Dedifferentiated amniotic fluid mesenchymal stem cell (primary cell): ENCODE data around the gene IL1RL1.

Experiments
- DNase-seq: peaks from one replicate; pipeline ENCODE4 v3.0.0-alpha.2; 2016; ENCODE audit errors: extremely low spot score

The IL1RL1 gene

DNA sequence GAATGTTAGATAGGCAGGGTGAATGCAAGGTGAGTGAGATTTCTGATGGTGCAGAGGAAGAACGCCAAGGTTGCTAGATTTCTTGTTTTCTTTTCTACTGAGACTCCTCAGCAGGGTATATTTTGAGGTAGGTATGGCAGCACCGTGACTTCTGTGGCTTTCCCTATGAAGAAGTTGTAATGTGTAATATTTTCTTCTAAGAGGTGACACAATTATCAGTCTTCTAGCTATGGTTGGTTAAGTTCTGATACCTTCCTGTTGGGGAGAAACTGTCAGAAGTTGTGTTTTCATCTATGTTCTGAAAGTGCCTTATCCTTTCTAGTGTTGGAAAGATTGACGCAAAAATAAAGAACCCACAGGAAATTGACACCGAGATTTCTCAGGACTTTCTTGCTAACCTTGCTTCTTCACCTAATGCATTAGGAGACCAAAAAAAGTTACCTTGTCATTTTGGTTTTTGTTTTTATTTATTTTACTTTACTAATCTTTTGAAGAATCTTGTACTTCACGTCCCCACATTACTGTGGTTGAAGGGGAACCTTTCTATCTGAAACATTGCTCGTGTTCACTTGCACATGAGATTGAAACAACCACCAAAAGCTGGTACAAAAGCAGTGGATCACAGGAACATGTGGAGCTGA is 56.1 kb downstream of the IL1RL1 start:
- no peak for DNase-seq

DNA sequence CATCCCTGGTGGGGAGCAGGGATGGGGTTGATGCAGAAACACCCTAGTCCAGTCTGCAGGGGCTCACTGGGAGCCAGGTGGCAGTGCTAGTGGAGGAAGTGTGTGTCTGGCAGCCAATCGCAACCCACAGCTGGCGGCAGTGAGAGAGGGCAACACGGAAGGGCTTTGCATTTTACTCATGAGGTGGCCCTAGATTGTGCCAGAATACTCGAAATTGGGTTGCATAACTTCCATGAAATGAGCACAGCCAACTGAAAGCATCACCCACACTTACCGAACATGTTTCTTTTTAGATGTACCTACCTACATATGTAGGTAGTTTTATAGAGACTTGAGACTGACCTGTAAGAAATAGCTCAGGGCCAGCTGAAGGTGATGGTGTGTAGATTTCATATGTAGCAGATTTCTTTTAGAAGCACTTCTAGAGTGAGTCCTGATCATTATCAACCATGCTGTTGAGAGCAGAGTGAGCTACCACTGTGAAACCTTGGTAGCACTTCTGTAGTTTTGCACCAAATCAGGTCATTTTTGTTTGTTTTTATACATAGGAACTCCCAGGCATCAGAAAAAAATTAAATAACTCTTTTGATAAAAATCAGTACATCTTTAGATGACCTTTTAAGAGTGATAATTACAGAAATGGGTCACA is 57.2 kb downstream of the IL1RL1 start:
- DNase-seq: no peak

DNA sequence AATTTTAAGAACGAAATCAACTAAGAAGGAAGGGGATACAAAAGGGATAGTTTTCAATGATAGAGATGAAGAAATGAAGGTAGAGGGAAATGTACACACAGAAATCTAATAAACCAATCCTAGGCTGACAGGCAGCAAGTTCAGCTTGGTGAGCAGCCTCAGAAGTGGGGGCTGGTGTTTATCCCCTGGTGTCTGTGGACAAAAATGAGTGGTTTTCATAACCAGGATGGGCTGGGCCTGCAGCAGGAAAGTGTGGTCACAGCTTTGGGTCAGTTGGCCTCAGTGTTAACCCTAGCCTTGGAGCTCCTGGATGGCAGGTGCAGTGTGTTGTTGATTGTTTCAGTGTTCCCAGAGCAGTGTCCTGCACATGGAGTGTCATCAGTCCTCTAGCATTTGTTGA is 58.5 kb downstream of the IL1RL1 start:
- DNase-seq: no peak

DNA sequence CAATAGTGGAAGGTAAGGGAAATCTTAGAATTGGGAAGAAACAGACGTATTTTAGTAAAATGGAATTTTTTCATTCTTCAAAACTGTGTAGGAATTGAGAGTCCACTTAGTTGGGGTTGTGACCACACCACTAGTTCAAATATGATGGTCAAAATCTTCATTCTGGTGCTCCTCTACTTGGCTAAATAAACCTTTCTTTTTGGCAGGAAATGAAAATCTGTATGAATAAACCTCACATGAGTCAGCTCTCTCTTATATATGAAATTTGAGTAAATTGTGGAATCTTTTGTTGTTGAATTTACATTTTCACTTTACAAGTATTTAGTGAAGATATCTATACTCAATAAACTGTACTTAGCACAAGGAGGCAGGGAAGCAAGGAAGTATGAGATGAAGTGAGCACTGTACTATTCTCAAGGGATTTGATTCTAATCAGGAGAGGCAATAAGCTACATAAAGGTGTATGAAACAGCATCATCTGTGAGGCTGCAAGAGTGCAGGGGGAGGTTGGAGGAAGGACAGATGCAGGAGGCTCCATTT is 64.8 kb downstream of the IL1RL1 start:
- DNase-seq: no peak

DNA sequence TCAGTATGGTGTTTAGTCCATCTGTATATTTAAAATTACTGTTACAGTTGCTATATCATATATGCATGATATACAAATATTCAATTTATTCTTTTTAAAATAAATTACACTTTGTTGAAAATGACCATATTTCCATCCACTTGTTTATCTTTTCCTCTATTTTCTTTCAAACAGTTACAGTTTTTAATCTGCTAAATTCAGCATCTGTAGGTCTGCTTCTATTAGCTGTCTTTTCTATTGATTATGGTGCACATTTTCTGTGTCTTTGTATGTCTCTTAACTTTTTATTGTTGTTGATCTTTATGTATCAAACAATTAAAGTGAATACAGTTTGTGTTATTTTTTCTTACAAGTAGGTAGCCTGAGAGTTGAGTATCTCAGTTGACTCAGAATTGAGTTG is 72.4 kb downstream of the IL1RL1 start:
- DNase-seq: no peak

DNA sequence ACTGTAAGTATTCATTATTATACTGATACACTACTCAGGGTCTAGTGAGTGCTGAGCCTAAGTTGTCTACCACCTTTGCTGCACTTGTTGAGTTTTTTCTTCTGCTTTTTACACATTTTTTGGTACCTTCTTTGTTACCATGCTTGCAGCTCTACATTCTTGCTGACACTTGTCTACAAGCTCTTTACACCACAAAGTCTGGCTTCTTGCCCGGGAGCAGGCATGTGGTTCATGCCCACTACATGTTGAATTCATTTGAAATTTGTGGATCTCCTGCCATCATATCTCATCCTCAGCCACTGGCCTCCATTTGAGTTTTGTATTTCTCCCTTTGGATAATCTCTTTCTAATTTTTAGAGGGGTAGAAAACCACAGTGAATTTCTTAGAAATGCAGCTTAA is 74.2 kb downstream of the IL1RL1 start:
- DNase-seq: no peak

DNA sequence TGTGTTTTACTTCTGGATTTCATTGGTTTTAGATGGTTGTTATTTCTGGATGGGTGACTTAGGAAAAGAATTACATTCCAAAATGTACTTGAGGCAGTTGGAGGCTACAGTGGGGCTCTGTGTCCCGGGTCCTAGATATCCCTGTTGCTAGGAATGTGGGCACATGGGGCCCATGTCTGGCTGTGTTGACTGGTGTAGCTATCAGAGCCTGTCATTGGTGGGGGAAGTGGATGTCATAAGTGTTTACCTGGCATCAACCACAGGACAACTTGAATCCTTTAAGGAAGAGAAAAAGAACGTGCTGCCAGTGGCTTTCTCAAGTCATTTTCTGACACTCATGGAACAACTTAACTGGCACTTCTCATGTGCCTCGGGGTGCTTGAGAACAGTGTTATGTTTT is 74.6 kb downstream of the IL1RL1 start:
- DNase-seq: no peak

DNA sequence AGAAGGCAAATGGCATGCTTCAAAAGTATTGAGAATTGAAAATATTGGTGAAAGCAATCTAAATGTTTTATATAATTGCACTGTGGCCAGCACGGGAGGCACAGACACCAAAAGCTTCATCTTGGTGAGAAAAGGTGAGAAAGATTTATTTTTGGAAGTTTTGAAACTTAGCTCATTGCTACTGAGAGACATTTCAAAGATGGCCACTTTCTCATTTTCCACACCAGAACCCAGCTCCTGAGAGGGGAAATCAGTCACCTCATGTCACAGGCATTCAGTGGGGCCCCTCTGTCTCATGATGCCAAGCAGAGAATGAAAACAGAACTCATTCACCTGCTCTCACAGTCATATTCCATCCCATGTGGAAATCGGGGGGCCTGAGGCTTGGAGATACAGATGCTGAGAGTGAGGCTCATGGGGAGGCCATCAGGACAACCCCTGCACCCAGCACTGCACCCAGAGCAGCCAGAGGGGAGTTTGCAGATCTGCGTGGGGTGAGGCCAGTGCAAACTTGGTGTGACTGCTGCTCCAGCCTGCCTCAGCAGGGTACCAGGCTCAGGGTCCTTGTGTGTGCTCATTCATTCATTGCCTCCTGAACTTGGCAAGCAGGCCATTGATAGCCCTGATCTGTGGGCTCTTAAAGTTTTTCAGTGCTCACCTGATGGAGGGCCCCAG is 75.6 kb downstream of the IL1RL1 start:
- no peak for DNase-seq

DNA sequence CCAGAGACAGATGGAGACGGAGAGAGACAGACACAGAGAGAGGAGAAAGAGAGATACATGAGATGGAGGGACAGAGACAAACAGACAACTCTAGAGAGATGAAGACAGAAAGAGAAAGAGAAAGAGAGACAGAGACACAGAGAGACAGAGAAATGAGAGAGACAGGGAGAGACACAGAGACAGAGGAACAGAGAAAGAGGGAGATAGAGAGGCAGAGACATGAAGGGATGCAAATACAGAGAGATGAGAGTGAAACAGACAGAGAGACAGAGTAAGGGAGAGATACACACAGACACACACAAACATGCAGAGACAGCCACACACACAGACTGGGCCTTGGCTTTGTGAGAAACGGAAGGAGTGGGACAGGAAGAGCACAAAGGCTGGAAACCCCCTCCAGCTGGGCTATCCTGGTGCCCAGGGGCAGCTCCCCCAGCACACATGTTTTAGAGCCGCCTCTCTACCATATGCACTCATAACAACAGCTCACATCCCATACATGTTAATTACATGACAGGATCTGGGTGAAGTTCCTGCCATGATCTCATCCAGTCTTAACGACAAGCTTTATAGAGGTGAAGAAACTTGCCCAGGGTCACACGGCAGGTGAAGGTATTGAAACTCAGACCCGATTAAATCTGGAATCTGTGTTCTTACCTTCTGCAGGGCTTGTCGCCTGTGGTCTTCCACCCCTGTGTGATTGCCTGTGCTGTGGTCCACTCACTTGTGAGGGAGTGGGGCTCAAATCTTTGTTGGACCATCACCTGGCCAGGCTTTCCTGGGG is 76.6 kb downstream of the IL1RL1 start:
- DNase-seq: no peak

DNA sequence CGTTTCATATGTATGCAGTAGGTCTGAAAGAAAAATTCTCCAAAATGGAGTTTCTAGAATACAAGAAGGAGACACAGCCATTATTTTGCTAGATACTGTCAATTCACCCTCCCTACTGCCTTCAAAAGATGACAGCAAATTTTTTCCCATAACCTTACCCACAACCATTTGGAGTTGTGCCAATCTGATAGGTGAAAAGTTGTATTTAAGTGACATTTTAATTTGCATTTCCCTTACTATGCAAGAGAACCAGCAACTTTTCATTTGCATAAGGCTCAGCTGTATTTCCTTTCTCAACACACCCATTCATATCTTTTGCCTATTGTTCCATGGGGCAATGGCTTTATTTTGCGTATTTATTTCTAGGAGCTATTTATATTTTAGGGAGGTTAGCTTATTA is 80.2 kb downstream of the IL1RL1 start:
- DNase-seq: no peak

DNA sequence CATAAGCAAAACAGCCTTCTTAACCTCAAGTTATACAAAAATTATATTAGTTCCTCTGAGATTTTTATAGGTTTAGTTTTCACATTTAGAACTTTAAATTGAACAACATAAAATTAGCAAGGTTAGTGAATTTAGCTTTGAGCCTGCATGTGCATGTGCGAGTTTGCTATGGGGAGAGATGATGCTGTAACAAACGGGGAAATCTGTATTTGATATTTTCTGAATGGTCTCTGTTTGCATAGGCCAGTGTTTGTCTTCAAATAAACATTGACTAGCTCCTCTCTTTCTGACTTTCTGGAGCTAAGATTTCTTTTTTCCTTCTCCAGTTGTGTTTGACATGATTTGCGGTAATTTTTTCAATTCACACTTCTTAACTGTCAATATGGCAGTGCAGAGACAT is 80.7 kb downstream of the IL1RL1 start:
- no peak for DNase-seq

DNA sequence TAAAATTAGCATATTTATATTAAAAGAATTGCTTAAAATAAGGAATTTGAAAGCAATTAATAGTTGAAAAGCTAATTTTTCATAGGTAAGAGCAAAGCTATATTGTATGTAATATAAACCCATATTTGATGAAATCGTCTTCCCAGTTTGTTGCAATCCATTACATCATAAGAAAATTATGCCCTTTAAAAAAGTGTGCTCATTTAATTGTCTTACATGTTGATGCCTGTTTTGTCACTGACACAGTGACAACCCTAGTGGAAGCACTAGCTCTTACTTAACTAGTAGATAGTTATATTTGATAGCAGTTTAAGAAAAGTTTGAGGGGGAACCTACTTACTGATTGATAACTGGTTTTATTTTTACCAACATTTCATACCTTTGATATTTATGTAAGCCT is 81.6 kb downstream of the IL1RL1 start:
- DNase-seq: no peak

DNA sequence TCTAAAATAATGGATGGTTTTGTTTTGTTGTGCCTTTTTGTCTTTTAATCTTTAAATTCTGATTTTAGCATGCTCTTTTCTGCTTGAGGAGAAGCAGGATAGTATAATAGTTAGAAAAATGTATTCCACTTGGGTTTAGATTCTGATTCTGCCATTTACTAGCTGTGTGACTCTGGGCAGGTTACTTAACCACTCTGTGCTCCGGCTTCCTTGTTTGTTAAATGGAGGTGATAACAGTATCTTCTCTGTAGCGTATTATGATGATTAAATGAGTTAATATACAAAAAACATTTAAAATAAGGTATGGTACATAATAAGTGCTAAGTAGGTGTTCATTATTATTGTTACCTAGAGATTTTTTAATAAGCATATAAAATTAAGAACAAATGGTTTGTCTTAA is 84.6 kb downstream of the IL1RL1 start:
- DNase-seq: no peak

DNA sequence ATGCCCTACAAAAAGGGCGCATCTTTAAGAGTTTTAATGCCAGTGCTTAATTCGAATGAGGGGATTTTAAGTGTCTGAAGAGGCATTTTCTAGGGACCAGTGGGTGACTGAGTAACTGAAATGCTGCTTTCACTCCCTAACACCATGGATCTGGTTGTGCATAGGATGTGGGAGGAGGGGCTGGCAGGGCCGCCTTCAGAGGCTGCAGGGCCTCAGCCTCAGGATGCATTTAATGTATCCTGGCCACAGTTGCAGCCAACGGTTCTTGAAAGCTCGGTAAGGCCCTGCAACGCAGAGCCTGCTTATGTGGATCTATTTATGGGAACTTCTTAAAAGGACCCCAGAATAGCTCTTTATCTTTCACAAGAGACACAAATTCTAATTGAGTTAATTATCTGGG is 85.8 kb downstream of the IL1RL1 start:
- no peak for DNase-seq

DNA sequence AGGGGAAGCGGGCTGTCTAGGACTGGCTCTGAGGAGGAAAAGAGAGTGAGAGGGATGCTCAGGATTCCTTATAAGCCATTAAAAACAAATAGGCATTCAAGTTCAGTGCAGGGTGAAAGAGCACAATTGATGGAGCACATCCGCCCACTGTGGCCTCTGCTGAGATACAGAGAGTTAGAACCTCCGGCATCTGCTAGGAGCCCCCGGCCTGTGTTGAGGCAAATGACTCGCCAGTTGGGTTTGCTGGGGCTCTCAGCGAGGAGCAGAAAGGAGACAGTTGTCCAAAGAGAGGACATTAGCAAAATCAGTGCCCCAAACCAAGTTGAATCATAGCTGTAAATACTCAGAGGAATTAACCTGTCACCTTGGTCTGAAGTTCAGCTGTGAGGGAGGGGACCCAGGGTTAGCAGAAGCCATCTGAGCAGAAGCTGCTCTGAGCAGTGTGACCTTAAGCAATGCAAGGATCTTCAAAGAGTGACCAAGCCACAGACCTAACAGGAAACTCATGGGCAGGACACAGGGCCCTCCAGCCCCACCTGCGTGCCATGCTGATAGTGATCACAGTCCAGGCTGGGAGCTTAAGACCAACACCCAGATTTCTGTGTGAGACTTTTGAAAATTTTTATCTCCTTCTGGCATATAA is 88.3 kb downstream of the IL1RL1 start:
- no peak for DNase-seq

DNA sequence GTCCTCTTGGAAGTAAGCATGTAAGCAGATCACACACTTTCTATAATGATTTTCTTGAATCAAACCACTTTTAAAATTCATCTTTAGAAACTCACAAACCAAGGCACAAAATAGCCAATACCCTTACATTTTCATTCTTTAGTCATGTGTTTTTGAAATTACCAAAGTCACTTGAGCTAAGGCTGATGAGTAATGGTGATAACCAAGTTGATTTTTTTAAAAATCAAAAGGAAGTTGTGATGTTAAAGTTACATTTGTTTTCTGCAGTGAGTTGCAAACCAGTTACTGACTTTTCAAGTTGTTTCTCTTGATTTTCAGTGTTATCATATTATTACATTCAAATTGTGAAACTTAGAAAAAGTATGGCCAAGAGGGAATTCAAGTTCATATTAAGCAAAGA is 90.1 kb downstream of the IL1RL1 start:
- DNase-seq: no peak
